RWPE2 (cell line): ENCODE results near the gene AGFG1.

ENCODE experiments used
- ATAC-seq: fragments of 200-7000 bp; cut with Tn5 transposase; 3 replicates; pipeline ENCODE4 v1.9.1; 2021; ENCODE audit warnings: low read depth
- DNase-seq: peaks from one replicate; pipeline ENCODE4 v3.0.0-alpha.2; 2020; ENCODE audit warnings: low spot score
- H3K27ac ChIP-seq: fragments of 450-650 bp; 2 replicates; pipeline ENCODE4 v1.5.1; 2017; ENCODE audit warnings: mild to moderate bottlenecking; ENCODE audit not compliant: poor library complexity, severe bottlenecking
- H3K27me3 ChIP-seq: fragments of 250-450 bp; sonication (Bioruptor Pico); 2 replicates; pipeline ENCODE4 v1.5.1; 2021; ENCODE audit warnings: mild to moderate bottlenecking, moderate library complexity; ENCODE audit not compliant: insufficient read depth, poor library complexity, severe bottlenecking
- H3K36me3 ChIP-seq: fragments of 250-450 bp; sonication (Bioruptor Pico); 2 replicates; pipeline ENCODE4 v1.5.1; 2020; ENCODE audit warnings: low read depth, mild to moderate bottlenecking, moderate library complexity
- H3K4me1 ChIP-seq: fragments of 250-450 bp; sonication (Bioruptor Pico); 2 replicates; pipeline ENCODE4 v1.5.1; 2021; ENCODE audit warnings: mild to moderate bottlenecking, moderate library complexity; ENCODE audit not compliant: insufficient read depth, poor library complexity, severe bottlenecking
- H3K4me3 ChIP-seq: fragments of 250-450 bp; sonication (Bioruptor Pico); 2 replicates; pipeline ENCODE4 v1.5.1; 2021; ENCODE audit warnings: mild to moderate bottlenecking, moderate library complexity; ENCODE audit not compliant: severe bottlenecking
- H3K9me3 ChIP-seq: fragments of 250-450 bp; sonication (Bioruptor Pico); 2 replicates; pipeline ENCODE4 v1.5.1; 2021; ENCODE audit warnings: mild to moderate bottlenecking, moderate library complexity; ENCODE audit not compliant: severe bottlenecking
- CTCF ChIP-seq: fragments of 450-650 bp; IDR thresholded peaks from one replicate; pipeline ENCODE4 v1.5.1; 2017; ENCODE audit warnings: mild to moderate bottlenecking, moderate library complexity; ENCODE audit not compliant: poor library complexity, severe bottlenecking

Gene AGFG1

GRCh38 chr2:227486688-227487087 lies 14.7 kb downstream of the AGFG1 start:
- Histone ChIP-seq H3K4me3 (no peak overlapping the region), H3K27ac (no peak overlapping the region), H3K9me3 (no peaks in the 10 kb centered on the region), H3K27me3 (no peaks in the 10 kb centered on the region), H3K36me3 (peaks cover 15% of the 10 kb centered on the region), H3K4me1 (peaks cover 12% of the 10 kb centered on the region)
- no peak for TF ChIP-seq CTCF
- no peak for ATAC-seq
- no peak for DNase-seq

GRCh38 chr2:227488045-227488444 lies 16.1 kb downstream of the AGFG1 start:
- DNase-seq (no peak), ATAC-seq (no peak)
- Histone ChIP-seq H3K9me3 (no peaks in the 10 kb centered on the region), H3K4me1 (peaks cover 1% of the 10 kb centered on the region), H3K27ac (no peak overlapping the region), H3K4me3 (no peak overlapping the region), H3K36me3 (peaks cover 29% of the 10 kb centered on the region), H3K27me3 (no peaks in the 10 kb centered on the region)
- no peak for TF ChIP-seq CTCF

GRCh38 chr2:227491386-227491785 lies 19.4 kb downstream of the AGFG1 start:
- ATAC-seq (no peak), DNase-seq (no peak)
- Histone ChIP-seq H3K27me3 (no peaks in the 10 kb centered on the region), H3K27ac (no peak overlapping the region), H3K9me3 (no peaks in the 10 kb centered on the region), H3K4me3 (no peak overlapping the region), H3K36me3 (peaks cover 38% of the 10 kb centered on the region), H3K4me1 (no peaks in the 10 kb centered on the region)
- no peak for TF ChIP-seq CTCF

- no peak for DNase-seq
- TF ChIP-seq CTCF, result no peak
- Histone ChIP-seq H3K4me3 (no peak overlapping the region), H3K36me3 (peaks cover 31% of the 10 kb centered on the region), H3K4me1 (no peaks in the 10 kb centered on the region), H3K9me3 (no peaks in the 10 kb centered on the region), H3K27me3 (no peaks in the 10 kb centered on the region), H3K27ac (no peak overlapping the region)
- no peak for ATAC-seq
These were observed 21.6 kb downstream of the AGFG1 start for GRCh38 chr2:227493524-227493923.

GRCh38 chr2:227497158-227497557 lies 25.2 kb downstream of the AGFG1 start:
- no peak for TF ChIP-seq CTCF
- H3K36me3 ChIP-seq, result peaks cover 18% of the 10 kb centered on the region

More at GRCh38 chr2:227497158-227497557, 25.2 kb downstream of the AGFG1 start:
- H3K27ac ChIP-seq, result no peak overlapping the region
- no peak overlapping the region for H3K4me3 ChIP-seq
- no peaks in the 10 kb centered on the region for H3K9me3 ChIP-seq
- no peak for ATAC-seq
- H3K27me3 ChIP-seq, result no peaks in the 10 kb centered on the region
- no peaks in the 10 kb centered on the region for H3K4me1 ChIP-seq
- no peak for DNase-seq
